GM18508 (cell line): ENCODE measurements around the gene HBG1.
A peak's percentile ranks its signal among the peaks of the same experiment; 100 is the strongest.
"Not testable (repeated sequence)": the region's sequence is repeated elsewhere in the genome, so short reads cannot be mapped to it uniquely, and the experiment has no call there.

Experiments used
- ATAC-seq: cut with Tn5 transposase; IDR thresholded peaks from one replicate; pipeline ENCODE4 v1.9.1; 2021; ENCODE audit warnings: moderate number of reproducible peaks; ENCODE audit not compliant: insufficient read depth, unreplicated experiment

HBG1 gene

GRCh38 chr11:5249807-5250396 lies at the start of gene HBG1:
Gene HBG1 (minus strand): TSS chr11:5249857. CDS start chr11:5249804, 53 bp downstream.
- not testable (repeated sequence) for ATAC-seq

GRCh38 chr11:5298451-5298850 lies 48.8 kb upstream of the HBG1 start:
- no peak for ATAC-seq

GRCh38 chr11:5297721-5298323 lies 48.2 kb upstream of the HBG1 start:
- no peak for ATAC-seq

GRCh38 chr11:5294342-5294995 lies 44.8 kb upstream of the HBG1 start:
- not testable (repeated sequence) for ATAC-seq

- ATAC-seq = no peak
Measured at GRCh38 chr11:5293028-5293427, 43.4 kb upstream of the HBG1 start.

GRCh38 chr11:5291207-5291838 lies 41.7 kb upstream of the HBG1 start:
- ATAC-seq = peak; percentile 81

GRCh38 chr11:5290106-5290505 lies 40.4 kb upstream of the HBG1 start:
- no peak for ATAC-seq

- no peak for ATAC-seq
Measured at GRCh38 chr11:5289696-5290095, 40.0 kb upstream of the HBG1 start.

GRCh38 chr11:5288906-5289550 lies 39.4 kb upstream of the HBG1 start:
- ATAC-seq = no peak

- no peak for ATAC-seq
Measured at GRCh38 chr11:5288108-5288905, 38.6 kb upstream of the HBG1 start.

GRCh38 chr11:5286901-5287300 lies 37.2 kb upstream of the HBG1 start:
- no peak for ATAC-seq

GRCh38 chr11:5286351-5286750 lies 36.7 kb upstream of the HBG1 start:
- no peak for ATAC-seq

- ATAC-seq = no peak
Measured at GRCh38 chr11:5285703-5286340, 36.2 kb upstream of the HBG1 start.

GRCh38 chr11:5284637-5285036 lies 35.0 kb upstream of the HBG1 start:
- ATAC-seq = no peak

GRCh38 chr11:5283882-5284281 lies 34.2 kb upstream of the HBG1 start:
- no peak for ATAC-seq

- no peak for ATAC-seq
Measured at GRCh38 chr11:5283086-5283485, 33.4 kb upstream of the HBG1 start.

GRCh38 chr11:5282628-5283027 lies 33.0 kb upstream of the HBG1 start:
- no peak for ATAC-seq

GRCh38 chr11:5281596-5281995 lies 31.9 kb upstream of the HBG1 start:
- no peak for ATAC-seq

GRCh38 chr11:5280582-5281102 lies 31.0 kb upstream of the HBG1 start:
- peak; percentile 91 for ATAC-seq
